Measurements from ENCODE around the gene CD2.

Gene CD2

GRCh38 chr1:116737020-116737854 is 17.0 kb upstream of the CD2 start:
- peak; percentile 92 for TF ChIP-seq CTCF (IDR thresholded peaks at IDR 0.05; ENCODE audit: low read depth, low read length, missing control alignments)
- H3K4me3 ChIP-seq (ENCODE audit: low read depth, low read length), result no peak overlapping the region
- DNase-seq (ENCODE audit: low read depth), result peak; percentile 52
- in situ Hi-C loops (cut with HindIII; ENCODE audit: low sequenced_read_pairs), result loop anchor here (25.0 kb wide), 1 partner anchor 325 kb away; the partner anchor contains the start of gene TTF2

GRCh38 chr1:116737855-116738321 is 16.3 kb upstream of the CD2 start:
- no peak for TF ChIP-seq CTCF (IDR thresholded peaks at IDR 0.05; ENCODE audit: low read depth, low read length, missing control alignments)
- no peak overlapping the region for H3K4me3 ChIP-seq (ENCODE audit: low read depth, low read length)
- no peak for DNase-seq (ENCODE audit: low read depth)
- in situ Hi-C loops (cut with HindIII; ENCODE audit: low sequenced_read_pairs), result loop anchor here (25.0 kb wide), 1 partner anchor 324 kb away; the partner anchor contains the start of gene TTF2

GRCh38 chr1:116738673-116739370 is 15.4 kb upstream of the CD2 start:
- in situ Hi-C loops (cut with HindIII; ENCODE audit: low sequenced_read_pairs), result loop anchor here (25.0 kb wide), 1 partner anchor 323 kb away; the partner anchor contains the start of gene TTF2
- no peak for TF ChIP-seq CTCF (IDR thresholded peaks at IDR 0.05; ENCODE audit: low read depth, low read length, missing control alignments)
- no peak overlapping the region for H3K4me3 ChIP-seq (ENCODE audit: low read depth, low read length)
- DNase-seq (ENCODE audit: low read depth), result no peak

GRCh38 chr1:116739371-116740012 is 14.7 kb upstream of the CD2 start:
- in situ Hi-C loops (cut with HindIII; ENCODE audit: low sequenced_read_pairs), result loop anchor here (25.0 kb wide), 1 partner anchor 323 kb away; the partner anchor contains the start of gene TTF2
- TF ChIP-seq CTCF (IDR thresholded peaks at IDR 0.05; ENCODE audit: low read depth, low read length, missing control alignments), result no peak
- no peak overlapping the region for H3K4me3 ChIP-seq (ENCODE audit: low read depth, low read length)
- DNase-seq (ENCODE audit: low read depth), result no peak

- TF ChIP-seq CTCF (IDR thresholded peaks at IDR 0.05; ENCODE audit: low read depth, low read length, missing control alignments), result no peak
- DNase-seq (ENCODE audit: low read depth), result no peak
- in situ Hi-C loops (cut with HindIII; ENCODE audit: low sequenced_read_pairs), result loop anchor here (25.0 kb wide), 1 partner anchor 322 kb away; the partner anchor contains the start of gene TTF2
- no peak overlapping the region for H3K4me3 ChIP-seq (ENCODE audit: low read depth, low read length)
These were observed 13.9 kb upstream of the CD2 start for GRCh38 chr1:116740296-116740695.

- H3K4me3 ChIP-seq (ENCODE audit: low read depth, low read length), result no peak overlapping the region
- DNase-seq (ENCODE audit: low read depth), result no peak
- in situ Hi-C loops (cut with HindIII; ENCODE audit: low sequenced_read_pairs), result loop anchor here (25.0 kb wide), 1 partner anchor 322 kb away; the partner anchor contains the start of gene TTF2
- no peak for TF ChIP-seq CTCF (IDR thresholded peaks at IDR 0.05; ENCODE audit: low read depth, low read length, missing control alignments)
These were observed 13.5 kb upstream of the CD2 start for GRCh38 chr1:116740746-116741145.

Data from astrocyte of the cerebellum (primary cell).